ENCODE results near the gene ABCA1.
A peak's percentile ranks its signal among the peaks of the same experiment; 100 is the strongest.
"Not testable (repeated sequence)": the region's sequence is repeated elsewhere in the genome, so short reads cannot be mapped to it uniquely, and the experiment has no call there.

The ABCA1 gene

GRCh38 chr9:104774831-104775573, 153.0 kb downstream of the ABCA1 start:
- TF ChIP-seq MYC (IDR thresholded peaks at IDR 0.05; ENCODE audit: low read depth, low read length), result no peak
- no peak for TF ChIP-seq MAX (IDR thresholded peaks at IDR 0.05; ENCODE audit: low read depth, low read length)
- peak; percentile 62 for TF ChIP-seq POLR2A (IDR thresholded peaks at IDR 0.05; ENCODE audit: extremely low read depth, insufficient read length)
- no peak for TF ChIP-seq CTCF (IDR thresholded peaks at IDR 0.05; ENCODE audit: low read depth, low read length)
- DNase-seq (ENCODE audit: low read depth), result peak; percentile 87
- peak overlapping the region; percentile 72 for H3K4me3 ChIP-seq (ENCODE audit: low read depth, low read length)

- H3K4me3 ChIP-seq (ENCODE audit: low read depth, low read length), result peak overlapping the region; percentile 72
- DNase-seq (ENCODE audit: low read depth), result peak; percentile 56
- no peak for TF ChIP-seq MAX (IDR thresholded peaks at IDR 0.05; ENCODE audit: low read depth, low read length)
- TF ChIP-seq MYC (IDR thresholded peaks at IDR 0.05; ENCODE audit: low read depth, low read length), result no peak
- TF ChIP-seq CTCF (IDR thresholded peaks at IDR 0.05; ENCODE audit: low read depth, low read length), result no peak
- TF ChIP-seq POLR2A (IDR thresholded peaks at IDR 0.05; ENCODE audit: extremely low read depth, insufficient read length), result no peak
Measured at GRCh38 chr9:104774132-104774531, 153.8 kb downstream of the ABCA1 start.

- H3K4me3 ChIP-seq (ENCODE audit: low read depth, low read length), result peak overlapping the region; percentile 72
- DNase-seq (ENCODE audit: low read depth), result peak; percentile 86
- TF ChIP-seq MAX (IDR thresholded peaks at IDR 0.05; ENCODE audit: low read depth, low read length) (0 out of 2 replicates have a peak, but pooled peaks have one; percentile 13), MYC (IDR thresholded peaks at IDR 0.05; ENCODE audit: low read depth, low read length) (no peak)
Measured at GRCh38 chr9:104772714-104773510, 155.0 kb downstream of the ABCA1 start.

- H3K4me3 ChIP-seq (ENCODE audit: low read depth, low read length), result no peak overlapping the region
- DNase-seq (ENCODE audit: low read depth), result no peak
- no peak for TF ChIP-seq CTCF (IDR thresholded peaks at IDR 0.05; ENCODE audit: low read depth, low read length)
- TF ChIP-seq POLR2A (IDR thresholded peaks at IDR 0.05; ENCODE audit: extremely low read depth, insufficient read length), result no peak
- TF ChIP-seq MYC (IDR thresholded peaks at IDR 0.05; ENCODE audit: low read depth, low read length), result no peak
- TF ChIP-seq MAX (IDR thresholded peaks at IDR 0.05; ENCODE audit: low read depth, low read length), result no peak
Measured at GRCh38 chr9:104769655-104770054, 158.3 kb downstream of the ABCA1 start.

- not testable (repeated sequence) for H3K4me3 ChIP-seq (ENCODE audit: low read depth, low read length); DNase-seq (ENCODE audit: low read depth)
Measured at GRCh38 chr9:104769029-104769428, 158.9 kb downstream of the ABCA1 start.

GRCh38 chr9:104767507-104767906, 160.4 kb downstream of the ABCA1 start:
- no peak overlapping the region for H3K4me3 ChIP-seq (ENCODE audit: low read depth, low read length)

More at GRCh38 chr9:104767507-104767906, 160.4 kb downstream of the ABCA1 start:
- no peak for DNase-seq (ENCODE audit: low read depth)
- TF ChIP-seq CTCF (IDR thresholded peaks at IDR 0.05; ENCODE audit: low read depth, low read length), result no peak
- no peak for TF ChIP-seq POLR2A (IDR thresholded peaks at IDR 0.05; ENCODE audit: extremely low read depth, insufficient read length)
- no peak for TF ChIP-seq MAX (IDR thresholded peaks at IDR 0.05; ENCODE audit: low read depth, low read length)
- no peak for TF ChIP-seq MYC (IDR thresholded peaks at IDR 0.05; ENCODE audit: low read depth, low read length)

Data from NB4 (cell line).